Body of pancreas (tissue), 4 donors: ENCODE results near the gene STIM2. TPM values are rescaled to one million over a fixed set of nuclear protein-coding genes. Genes with fewer than 3 reads are reported as not detected.
"Not testable (repeated sequence)": the region's sequence is repeated elsewhere in the genome, so short reads cannot be mapped to it uniquely, and the experiment has no call there.

ENCODE experiments used
- ATAC-seq: fragments of 150-250 bp; one replicate; pipeline ENCODE4 v1.9.1; 2016
- DNase-seq, 4 donors: peaks; one replicate each; pipeline ENCODE4 v3.0.0-alpha.2; 2019
- H3K27ac ChIP-seq, 4 donors: fragments of 200-600 bp; sonication (generic); 1 replicate in 3 of 4; 2 replicates in 1 of 4; pipeline versions ENCODE4 v1.5.1 to v1.6.1; 2016 to 2019; ENCODE audit warnings: mild to moderate bottlenecking in 1 of 4, mixed read lengths in 1 of 4, moderate library complexity in 1 of 4
- H3K27me3 ChIP-seq, 2 donors: fragments of 200-600 bp; sonication (generic); one replicate each; pipeline ENCODE4 v1.6.0; 2016; ENCODE audit warnings: mild to moderate bottlenecking in 1 of 2
- H3K36me3 ChIP-seq, 2 donors: fragments of 200-600 bp; sonication (generic); replicated peaks in 1 of 2; 2 replicates each; pipeline ENCODE4 v1.5.1; 2016; ENCODE audit warnings: low read depth in 2 of 2; ENCODE audit not compliant: insufficient read depth in 1 of 2
- H3K4me1 ChIP-seq: fragments of 200-600 bp; sonication (generic); one replicate; pipeline ENCODE4 v1.6.0; 2016
- H3K4me3 ChIP-seq, 2 donors: fragments of 200-600 bp; sonication (generic); 1 replicate in 1 of 2; 2 replicates in 1 of 2; pipeline ENCODE4 v1.5.1; 2016 to 2019
- H3K9me3 ChIP-seq, 3 donors: fragments of 200-600 bp; sonication (generic); 1 replicate in 2 of 3; 2 replicates in 1 of 3; pipeline ENCODE4 v1.5.1; 2016
- POLR2A ChIP-seq, 3 donors: fragments of 450-650 bp; IDR thresholded peaks; one replicate each; pipeline ENCODE4 v1.6.1; 2016; ENCODE audit warnings: antibody characterized with exemption in 3 of 3, mild to moderate bottlenecking in 2 of 3
- WGBS, 2 donors: methylation state at CpG; one replicate each; pipeline ENCODE4 v1.1.5; 2017; 5-methylcytosine and 5-hydroxymethylcytosine counted together
- intact Hi-C: fragments of 100-400 bp; cut with DNase I; formaldehyde crosslinking; loops from one replicate; pipeline ENCODE4 v1.15.1; 2023
- total RNA-seq, 2 donors: library from RNA; depleted of rRNA; stranded (reverse); fragments of >200 nt; gene quantifications; one replicate each; pipeline ENCODE4 v1.1.0, GENCODE V29; 2016
- TF ChIP-seq, protein P1 (sequence below), 7 experiments: fragments of 450-650 bp in 4 of 7; fragments of 200-600 bp in 3 of 7; sonication (generic) in 3 of 7; IDR thresholded peaks; one replicate each; pipeline ENCODE4 v1.5.1; 2016 to 2019; ENCODE audit warnings: antibody characterized with exemption in 7 of 7

The STIM2 gene
- total RNA-seq, 2 donors from 2014 or later, result 10.9 to 53.4 TPM

DNA sequence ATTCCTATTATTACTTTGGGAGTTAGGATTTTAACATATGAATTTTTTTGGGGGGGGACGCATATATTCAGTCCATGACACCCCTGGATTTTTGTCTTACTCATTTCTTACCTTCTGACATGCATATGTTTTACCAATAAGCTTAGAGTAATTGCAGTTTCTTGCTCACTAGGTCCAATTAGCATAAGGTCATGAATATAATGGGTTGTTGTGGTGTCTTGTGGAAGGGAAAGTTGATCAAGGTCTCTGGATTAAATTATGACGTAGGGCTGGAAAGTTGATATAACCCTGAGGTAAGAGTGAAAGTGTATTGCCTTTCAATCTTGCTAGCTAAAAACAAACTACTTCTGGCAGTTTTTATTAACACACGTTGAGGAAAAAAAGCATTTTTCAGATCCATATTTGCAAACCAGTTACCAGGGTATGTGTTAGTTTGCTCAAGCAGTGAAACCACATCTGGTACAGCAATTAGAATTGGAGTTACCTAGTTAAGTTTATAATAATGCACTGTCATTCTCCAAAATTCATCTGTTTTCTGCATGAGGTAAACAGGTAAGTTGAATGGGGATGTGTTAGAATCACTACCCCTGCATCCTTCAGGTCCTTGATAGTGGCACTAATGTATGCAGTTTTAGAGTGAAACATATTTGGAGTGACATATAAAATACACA lies 32.0 kb downstream of the STIM2 start:
- DNase-seq (no peak), ATAC-seq (no peak)
- H3K36me3 ChIP-seq, result no peaks in the 10 kb centered on the region
- peaks cover 8% of the 10 kb centered on the region for H3K4me1 ChIP-seq
- no peak for TF ChIP-seq POLR2A (IDR thresholded peaks at IDR 0.05)
- TF ChIP-seq, protein P1, sequence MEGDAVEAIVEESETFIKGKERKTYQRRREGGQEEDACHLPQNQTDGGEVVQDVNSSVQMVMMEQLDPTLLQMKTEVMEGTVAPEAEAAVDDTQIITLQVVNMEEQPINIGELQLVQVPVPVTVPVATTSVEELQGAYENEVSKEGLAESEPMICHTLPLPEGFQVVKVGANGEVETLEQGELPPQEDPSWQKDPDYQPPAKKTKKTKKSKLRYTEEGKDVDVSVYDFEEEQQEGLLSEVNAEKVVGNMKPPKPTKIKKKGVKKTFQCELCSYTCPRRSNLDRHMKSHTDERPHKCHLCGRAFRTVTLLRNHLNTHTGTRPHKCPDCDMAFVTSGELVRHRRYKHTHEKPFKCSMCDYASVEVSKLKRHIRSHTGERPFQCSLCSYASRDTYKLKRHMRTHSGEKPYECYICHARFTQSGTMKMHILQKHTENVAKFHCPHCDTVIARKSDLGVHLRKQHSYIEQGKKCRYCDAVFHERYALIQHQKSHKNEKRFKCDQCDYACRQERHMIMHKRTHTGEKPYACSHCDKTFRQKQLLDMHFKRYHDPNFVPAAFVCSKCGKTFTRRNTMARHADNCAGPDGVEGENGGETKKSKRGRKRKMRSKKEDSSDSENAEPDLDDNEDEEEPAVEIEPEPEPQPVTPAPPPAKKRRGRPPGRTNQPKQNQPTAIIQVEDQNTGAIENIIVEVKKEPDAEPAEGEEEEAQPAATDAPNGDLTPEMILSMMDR (IDR thresholded peaks at IDR 0.05), result no peak
- intact Hi-C loops, result no loop called here
- no peak overlapping the region for H3K27ac ChIP-seq
- WGBS, 2 donors, result 71 to 75% methylated on average over 3 of the region's 3 CpGs
- H3K4me3 ChIP-seq, result no peak overlapping the region
- H3K9me3 ChIP-seq, result no peaks in the 10 kb centered on the region
- H3K27me3 ChIP-seq, result no peaks in the 10 kb centered on the region

DNA sequence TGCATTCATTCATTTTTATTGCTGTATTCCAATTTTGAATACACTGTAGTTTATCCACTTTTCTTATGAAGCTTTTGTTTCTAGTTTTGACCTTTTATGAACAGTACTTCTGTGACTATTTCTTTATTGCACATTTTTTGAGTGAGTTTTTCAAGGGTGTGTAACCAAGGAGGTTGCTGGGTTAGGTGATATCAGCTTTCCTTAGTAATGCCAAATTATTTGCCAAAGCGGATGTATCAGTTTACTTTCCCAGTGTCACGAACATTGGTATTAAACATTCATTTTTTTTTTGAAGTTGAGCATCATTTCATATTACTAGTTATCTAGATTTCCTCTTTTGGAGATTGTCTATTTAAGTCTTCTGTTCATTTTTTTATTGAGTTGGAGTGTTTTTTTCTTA lies 32.9 kb downstream of the STIM2 start:
- Histone ChIP-seq H3K27ac (no peak overlapping the region), H3K4me1 (peaks cover 8% of the 10 kb centered on the region), H3K27me3 (no peaks in the 10 kb centered on the region), H3K9me3 (no peaks in the 10 kb centered on the region), H3K36me3 (no peaks in the 10 kb centered on the region), H3K4me3 (no peak overlapping the region)
- intact Hi-C loops, result no loop called here
- WGBS, 2 donors, result 38 to 49% methylated on average over 2 of the region's 2 CpGs
- TF ChIP-seq, protein P1 (IDR thresholded peaks at IDR 0.05), result no peak
- TF ChIP-seq POLR2A (IDR thresholded peaks at IDR 0.05), result no peak
- DNase-seq (no peak), ATAC-seq (no peak)

DNA sequence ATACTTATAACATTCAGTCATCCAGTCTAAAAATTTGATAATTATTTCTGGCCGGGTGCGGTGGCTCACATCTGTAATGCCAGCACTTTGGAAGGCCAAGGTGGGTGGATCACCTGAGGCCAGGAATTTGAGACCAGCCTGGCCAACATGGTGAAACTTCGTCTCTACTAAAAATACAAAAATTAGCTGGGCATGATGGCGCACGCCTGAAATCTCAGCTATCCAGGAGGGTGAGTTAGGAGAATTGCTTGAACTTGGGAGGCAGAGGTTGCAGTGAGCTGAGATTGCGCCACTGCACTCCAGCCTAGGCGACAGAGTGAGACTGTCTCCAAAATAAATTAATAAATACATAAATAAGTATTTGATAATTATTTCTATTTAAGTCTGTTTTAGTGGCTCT lies 34.2 kb downstream of the STIM2 start:
- DNase-seq, ATAC-seq, H3K9me3 ChIP-seq, H3K36me3 ChIP-seq, H3K27ac ChIP-seq, H3K4me3 ChIP-seq, H3K27me3 ChIP-seq, intact Hi-C loops, H3K4me1 ChIP-seq: not testable (repeated sequence)
- WGBS, 2 donors, result 88 to 91% methylated on average over 7 of the region's 7 CpGs

DNA sequence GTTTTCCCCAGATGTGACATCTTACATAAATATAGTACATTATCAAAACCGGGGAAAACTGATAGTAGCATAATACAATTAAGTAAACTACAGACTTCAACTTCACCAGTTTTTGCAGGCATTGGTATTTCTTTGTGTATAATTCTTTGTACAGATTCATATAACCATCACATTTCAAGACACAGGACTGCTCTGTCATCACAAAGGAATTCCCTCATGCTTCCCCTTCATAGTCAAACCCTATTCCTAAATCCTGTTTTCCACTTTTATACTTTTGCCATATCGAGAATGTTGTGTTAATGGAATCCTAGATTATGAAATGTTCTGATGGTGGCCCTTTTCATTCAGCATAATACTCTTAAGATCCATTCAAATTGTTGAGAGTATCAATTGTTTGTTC lies 36.0 kb downstream of the STIM2 start:
- Histone ChIP-seq H3K36me3 (no peaks in the 10 kb centered on the region), H3K9me3 (no peaks in the 10 kb centered on the region), H3K27me3 (no peaks in the 10 kb centered on the region), H3K4me1 (peaks cover 15% of the 10 kb centered on the region), H3K4me3 (no peak overlapping the region), H3K27ac (no peak overlapping the region)
- TF ChIP-seq POLR2A (IDR thresholded peaks at IDR 0.05), result no peak
- TF ChIP-seq, protein P1 (IDR thresholded peaks at IDR 0.05), result no peak
- ATAC-seq, result no peak
- intact Hi-C loops, result no loop called here
- 60 to 67% methylated on average over 2 of the region's 2 CpGs for WGBS, 2 donors
- no peak for DNase-seq

DNA sequence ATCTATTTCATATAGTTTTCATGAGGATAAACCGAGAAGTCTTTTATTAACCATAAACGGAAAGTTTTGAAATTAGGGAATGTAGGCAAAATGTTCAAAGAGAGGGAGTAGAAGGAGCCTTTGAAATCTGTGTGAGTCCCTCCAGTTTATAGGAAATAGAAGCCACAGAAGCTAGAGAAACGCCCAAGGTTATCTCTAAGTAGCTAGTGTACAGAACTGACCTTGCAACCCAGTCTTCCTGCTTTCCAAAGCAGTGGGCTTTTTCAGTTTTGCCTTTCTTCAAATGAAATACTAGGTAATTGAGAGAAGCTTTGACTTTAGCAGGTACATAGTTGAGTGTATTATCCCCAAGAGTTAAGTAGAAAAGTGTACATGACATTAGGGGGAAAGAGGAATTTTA lies 39.4 kb downstream of the STIM2 start:
- DNase-seq (no peak), ATAC-seq (peak; percentile 21)
- Histone ChIP-seq H3K4me3 (no peak overlapping the region), H3K27ac (peak overlapping the region in 1 of 4 donors; percentile 41), H3K27me3 (no peaks in the 10 kb centered on the region), H3K9me3 (no peaks in the 10 kb centered on the region), H3K4me1 (peaks cover 27% of the 10 kb centered on the region), H3K36me3 (no peaks in the 10 kb centered on the region)
- 16 to 35% methylated on average over 3 of the region's 3 CpGs for WGBS, 2 donors
- intact Hi-C loops, result no loop called here
- TF ChIP-seq POLR2A (IDR thresholded peaks at IDR 0.05), result no peak
- TF ChIP-seq, protein P1 (IDR thresholded peaks at IDR 0.05), result no peak
